Erythroblast (primary cell): Measurements from ENCODE around the gene NRG2.

Experiments
- GATA1 ChIP-seq: IDR thresholded peaks from 2 replicates; pipeline ENCODE4 v1.6.1; 2011; ENCODE audit warnings: low read depth, mild to moderate bottlenecking, control low read depth, low read length, moderate library complexity
- POLR2A ChIP-seq: IDR thresholded peaks from 2 replicates; pipeline ENCODE4 v1.6.1; 2011; ENCODE audit warnings: mild to moderate bottlenecking, low read length

DNA sequence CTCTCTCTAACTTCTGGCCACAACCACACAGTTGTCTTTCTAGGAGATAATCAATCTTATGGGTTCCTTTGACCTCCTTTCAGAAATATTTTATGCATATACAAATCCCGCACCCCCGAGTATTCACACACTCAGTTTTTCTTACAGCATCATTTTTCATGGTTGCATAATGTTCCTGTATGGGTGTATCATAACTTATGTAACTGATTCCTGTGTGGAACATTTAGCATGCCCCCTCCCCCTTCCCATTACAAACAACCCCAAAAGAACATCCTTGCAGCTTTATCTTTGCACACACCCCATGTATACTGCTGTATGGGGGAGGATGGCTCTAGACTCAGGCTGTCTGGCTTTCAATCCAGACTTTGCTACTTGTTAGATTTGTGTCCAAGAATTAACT is 153.7 kb downstream of the NRG2 start:
- TF ChIP-seq POLR2A (no peak), GATA1 (no peak)
